ENCODE results near the gene SLC10A4.
"Not testable (repeated sequence)": the region's sequence is repeated elsewhere in the genome, so short reads cannot be mapped to it uniquely, and the experiment has no call there.

The SLC10A4 gene

DNA sequence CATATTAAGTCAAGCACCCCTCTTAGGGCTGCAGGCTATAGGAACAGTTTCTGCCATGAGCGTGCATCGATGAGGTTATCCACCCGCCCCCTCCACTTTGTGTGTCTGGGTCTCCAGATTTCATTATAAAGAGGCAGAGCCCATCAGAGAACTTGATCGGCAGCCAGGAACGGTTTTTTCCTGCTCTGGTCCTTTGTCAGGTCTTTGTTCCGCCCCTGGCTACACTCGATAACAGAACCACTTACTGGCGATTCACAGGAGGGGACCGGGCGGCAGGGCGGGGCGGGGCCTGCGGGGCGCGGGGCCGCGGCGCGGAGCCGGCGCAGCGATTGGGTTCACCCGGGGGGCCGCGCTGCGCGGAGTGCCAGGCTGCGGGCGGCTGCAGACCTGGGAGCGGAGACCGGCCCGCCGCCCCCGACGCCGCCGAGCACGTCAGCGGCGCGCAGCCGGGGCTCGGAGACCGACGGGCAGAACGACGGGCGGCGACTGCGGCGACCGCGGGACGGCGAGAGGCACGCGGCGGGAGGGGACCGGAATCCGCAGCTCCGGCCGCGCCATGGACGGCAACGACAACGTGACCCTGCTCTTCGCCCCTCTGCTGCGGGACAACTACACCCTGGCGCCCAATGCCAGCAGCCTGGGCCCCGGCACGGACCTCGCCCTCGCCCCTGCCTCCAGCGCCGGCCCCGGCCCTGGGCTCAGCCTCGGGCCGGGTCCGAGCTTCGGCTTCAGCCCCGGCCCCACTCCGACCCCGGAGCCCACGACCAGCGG is at the start of gene SLC10A4:
Gene SLC10A4 (plus strand): TSS at position 338 of the 771 bp plus-strand sequence. CDS start 219 bp downstream, at position 557.
- no peak for DNase-seq (ENCODE audit: low read depth in 2 of 2)

- DNase-seq (ENCODE audit: low read depth in 2 of 2) = no peak
Measured at GRCh38 chr4:48436318-48436717, 46.8 kb upstream of the SLC10A4 start.

GRCh38 chr4:48439988-48440387 is 43.2 kb upstream of the SLC10A4 start:
- no peak for DNase-seq (ENCODE audit: low read depth in 2 of 2)

DNA sequence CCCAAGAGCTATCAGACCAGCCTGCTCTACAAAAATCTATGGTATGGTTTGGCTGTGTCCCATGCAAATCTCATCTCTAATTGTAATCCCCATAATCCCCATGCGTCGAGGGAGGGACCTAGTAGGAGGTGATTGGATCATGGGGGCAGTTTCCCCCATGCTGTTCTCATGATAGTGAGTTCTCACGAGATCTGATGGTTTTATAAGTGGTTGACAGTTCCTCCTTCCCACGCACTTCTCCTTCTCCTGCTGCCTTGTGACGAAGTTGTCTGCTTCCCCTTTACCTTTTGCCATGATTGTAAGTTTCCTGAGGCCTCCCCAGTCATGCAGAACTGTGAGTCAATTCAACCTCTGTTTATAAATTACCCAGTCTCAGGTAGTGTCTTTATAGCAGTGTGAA is 42.2 kb upstream of the SLC10A4 start:
- not testable (repeated sequence) for DNase-seq (ENCODE audit: low read depth in 2 of 2)

GRCh38 chr4:48445704-48446103 is 37.4 kb upstream of the SLC10A4 start:
- no peak for DNase-seq (ENCODE audit: low read depth in 2 of 2)

DNA sequence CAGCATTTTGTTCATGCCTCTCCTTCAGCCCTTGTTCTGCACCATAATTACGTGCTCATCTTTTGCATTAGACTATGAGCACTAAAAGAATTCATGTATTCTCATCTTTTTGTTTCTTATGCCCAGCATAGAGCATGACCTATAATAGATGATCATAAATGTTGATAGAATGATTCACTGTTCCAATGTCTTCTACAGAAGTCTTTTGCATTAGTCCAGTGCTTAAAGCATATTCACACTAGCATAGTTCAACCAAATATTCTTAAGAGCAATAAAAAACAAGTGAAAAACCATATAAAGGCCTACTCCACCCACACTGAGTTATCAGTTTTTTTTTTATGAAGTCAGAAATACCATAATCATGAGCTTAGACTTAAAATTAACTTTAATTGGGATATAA is 36.5 kb upstream of the SLC10A4 start:
- DNase-seq (ENCODE audit: low read depth in 2 of 2) = no peak

- DNase-seq (ENCODE audit: low read depth in 2 of 2) = no peak
Measured at GRCh38 chr4:48449151-48449550, 34.0 kb upstream of the SLC10A4 start.

DNA sequence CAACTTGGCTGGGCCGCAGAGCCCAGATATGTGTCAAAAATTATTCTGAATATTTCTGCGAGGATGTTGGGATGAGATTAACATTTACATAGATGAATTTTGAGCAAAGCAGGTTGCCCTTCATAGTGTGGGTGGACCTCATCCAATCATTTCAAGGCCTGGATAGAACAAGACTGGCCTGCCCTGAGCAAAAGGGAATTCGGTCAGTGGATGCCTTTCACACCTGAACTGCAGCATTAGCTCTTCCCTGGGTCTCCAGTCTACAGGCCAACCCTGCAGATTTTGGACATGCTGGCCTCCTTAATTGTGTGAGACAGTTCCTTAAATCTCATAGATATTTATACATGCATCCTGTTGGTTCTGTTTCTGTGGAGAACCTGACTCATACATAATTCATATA is 32.4 kb upstream of the SLC10A4 start:
- DNase-seq (ENCODE audit: low read depth in 2 of 2) = no peak

DNA sequence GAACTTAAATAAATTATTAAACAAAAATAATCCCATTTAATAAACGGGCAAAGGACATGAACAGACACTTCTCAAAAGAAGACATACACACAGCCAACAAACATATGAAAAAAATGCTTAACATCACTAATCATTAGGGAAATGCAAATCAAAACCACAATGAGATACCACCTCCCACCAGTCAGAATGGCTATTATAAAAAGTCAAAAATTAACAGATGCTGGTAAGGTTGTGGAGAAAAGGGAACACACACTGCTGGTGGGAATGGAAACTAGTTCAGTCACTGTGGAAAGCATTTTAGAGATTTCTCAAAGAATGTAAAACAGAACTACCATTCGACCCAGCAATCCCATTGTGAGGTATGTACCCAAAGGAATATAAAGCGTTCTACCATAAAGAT is 31.5 kb upstream of the SLC10A4 start:
- DNase-seq (ENCODE audit: low read depth in 2 of 2) = not testable (repeated sequence)

DNA sequence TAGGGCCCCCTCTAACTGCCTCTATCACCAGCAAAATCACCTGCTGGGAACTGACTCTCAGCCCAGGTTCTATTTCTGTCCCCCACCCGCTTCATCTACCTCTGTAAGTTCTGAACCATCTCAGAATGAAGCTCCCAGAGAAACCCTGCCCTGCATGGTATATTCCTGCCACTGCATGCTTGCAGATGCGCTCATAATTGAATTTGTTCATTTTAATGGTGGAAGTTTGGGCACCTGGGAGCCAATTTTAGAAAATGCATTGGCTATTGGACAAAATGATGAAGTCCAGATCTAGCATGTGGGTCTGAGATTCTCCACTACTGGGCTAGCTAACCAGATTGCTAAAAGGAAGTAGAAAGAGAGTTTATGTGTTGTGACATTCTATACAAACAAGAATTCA is 28.6 kb upstream of the SLC10A4 start:
- no peak for DNase-seq (ENCODE audit: low read depth in 2 of 2)

GRCh38 chr4:48461000-48461399 is 22.1 kb upstream of the SLC10A4 start:
- no peak for DNase-seq (ENCODE audit: low read depth in 2 of 2)

GRCh38 chr4:48462363-48462762 is 20.8 kb upstream of the SLC10A4 start:
- DNase-seq (ENCODE audit: low read depth in 2 of 2) = no peak

DNA sequence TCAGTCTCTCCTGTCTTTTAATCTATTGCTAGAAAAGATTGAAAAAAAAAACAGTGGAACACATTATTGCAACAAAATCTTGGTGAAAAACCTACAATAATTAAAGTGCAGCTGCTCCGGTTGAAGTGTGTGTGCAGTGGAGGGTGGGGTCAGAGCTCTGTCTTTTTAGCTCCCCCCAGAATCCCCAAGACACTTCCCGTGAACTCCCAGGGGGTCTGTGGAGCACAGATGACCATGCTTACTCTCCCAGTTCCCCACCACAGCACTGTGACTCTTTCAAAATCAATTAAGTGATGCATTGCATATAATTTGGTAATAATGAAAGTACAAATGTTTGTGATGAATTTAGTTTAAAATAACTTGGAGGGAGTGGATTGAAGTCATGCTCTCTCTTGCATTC is 15.7 kb upstream of the SLC10A4 start:
- no peak for DNase-seq (ENCODE audit: low read depth in 2 of 2)

GRCh38 chr4:48467891-48468290 is 15.3 kb upstream of the SLC10A4 start:
- DNase-seq (ENCODE audit: low read depth in 2 of 2) = no peak

- no peak for DNase-seq (ENCODE audit: low read depth in 2 of 2)
Measured at GRCh38 chr4:48470137-48470536, 13.0 kb upstream of the SLC10A4 start.

GRCh38 chr4:48470570-48470969 is 12.6 kb upstream of the SLC10A4 start:
- DNase-seq (ENCODE audit: low read depth in 2 of 2) = no peak

GRCh38 chr4:48472794-48473193 is 10.3 kb upstream of the SLC10A4 start:
- no peak for DNase-seq (ENCODE audit: low read depth in 2 of 2)

DNA sequence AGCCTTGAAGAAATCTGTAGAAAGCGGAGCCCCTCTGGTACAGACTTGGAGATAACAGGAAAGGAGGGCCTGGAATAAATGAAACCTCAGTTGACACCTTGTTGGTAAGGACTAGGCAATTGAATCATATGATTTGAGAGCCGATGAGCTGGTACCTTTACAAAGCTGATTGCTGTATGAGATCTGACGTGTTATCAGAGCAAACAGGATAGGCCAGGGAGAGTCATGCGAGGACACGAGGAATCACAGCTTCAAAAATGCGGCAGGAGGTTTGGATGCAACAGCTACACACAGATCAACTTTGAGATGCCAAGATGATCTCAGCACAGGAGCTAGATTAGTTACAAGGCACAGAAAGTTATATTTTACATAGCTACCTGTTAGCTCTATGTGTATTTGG is 7.4 kb upstream of the SLC10A4 start:
- DNase-seq (ENCODE audit: low read depth in 2 of 2) = no peak

DNA sequence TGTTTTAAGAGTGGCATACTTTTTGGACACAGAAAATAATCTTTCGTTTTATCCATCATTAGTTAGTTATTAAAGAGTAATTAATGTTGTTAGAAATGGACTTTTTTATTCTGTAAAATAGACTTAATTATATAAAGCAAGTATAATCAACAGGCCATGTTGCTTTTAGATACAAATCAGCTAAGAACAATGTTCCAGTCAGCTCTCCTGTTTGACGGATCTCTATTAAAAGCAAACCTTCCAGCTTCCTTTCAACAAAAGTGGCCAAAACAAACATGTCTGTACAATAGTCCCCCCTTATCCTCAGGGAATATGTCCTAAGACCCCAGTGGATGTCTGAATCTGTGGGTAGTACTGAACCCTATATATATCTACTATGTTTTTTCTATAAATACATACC is 4.9 kb upstream of the SLC10A4 start:
- no peak for DNase-seq (ENCODE audit: low read depth in 2 of 2)

DNA sequence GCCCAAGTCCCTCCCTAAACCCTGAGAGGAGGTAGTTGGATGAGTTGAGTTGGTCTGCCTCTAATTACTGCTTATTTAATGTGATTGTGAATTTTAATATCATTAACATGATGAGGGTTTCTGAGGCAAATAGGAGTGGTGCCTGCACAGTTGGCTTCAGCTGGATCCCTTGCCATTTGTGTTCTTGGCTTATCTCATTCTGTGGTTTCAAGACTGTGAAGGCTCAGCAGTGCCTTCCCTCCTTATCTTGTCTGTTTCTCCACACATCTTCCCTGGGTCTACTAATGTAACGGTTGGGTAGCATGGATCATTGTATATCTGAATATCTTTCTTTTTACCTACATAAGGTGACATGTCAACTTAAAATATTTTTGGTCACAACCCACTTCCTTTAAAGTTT is 1.6 kb upstream of the SLC10A4 start:
- DNase-seq (ENCODE audit: low read depth in 2 of 2) = no peak

- no peak for DNase-seq (ENCODE audit: low read depth in 2 of 2)
Measured at GRCh38 chr4:48483777-48484493, 792 bp downstream of the SLC10A4 start.

- no peak for DNase-seq (ENCODE audit: low read depth in 2 of 2)
Measured at GRCh38 chr4:48484494-48485168, 1.5 kb downstream of the SLC10A4 start.

GRCh38 chr4:48489683-48490011 is 6.5 kb downstream of the SLC10A4 start:
- no peak for DNase-seq (ENCODE audit: low read depth in 2 of 2)
